Measurements from ENCODE around the gene CAPN5.
A peak's percentile ranks its signal among the peaks of the same experiment; 100 is the strongest.

CAPN5 gene

DNA sequence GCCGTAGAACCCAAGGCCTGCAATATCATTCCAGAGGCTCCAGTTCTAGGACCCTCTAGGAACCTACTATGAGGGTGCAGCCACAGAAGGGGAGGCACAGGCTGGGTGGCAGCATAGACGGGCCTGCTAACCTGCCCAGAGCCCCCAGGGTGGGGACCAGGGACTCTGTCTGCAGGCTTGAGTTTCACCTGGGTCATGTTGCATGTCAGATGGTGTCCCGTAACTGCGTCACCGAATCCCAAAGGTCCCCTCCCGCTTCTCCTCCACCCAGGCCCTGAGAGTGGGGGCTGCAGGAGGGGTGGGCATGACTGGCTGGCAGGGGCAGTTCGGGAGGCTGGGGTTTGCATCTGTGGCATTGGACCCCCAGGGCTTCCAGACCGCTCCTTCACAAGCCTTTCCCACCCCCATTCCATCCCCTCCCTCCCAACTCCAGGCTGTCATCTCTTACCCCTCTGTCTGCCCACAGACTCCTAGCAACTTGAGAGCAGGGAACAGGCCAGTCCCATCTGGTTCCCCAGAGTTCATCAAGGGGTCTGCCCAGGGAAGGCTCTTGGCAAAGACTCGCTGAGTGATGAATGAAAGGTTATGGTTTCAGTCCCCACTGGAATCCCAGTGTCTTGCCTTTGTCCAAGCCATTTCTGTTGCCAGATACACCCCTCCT, 77.6 kb downstream of the CAPN5 start:
- no peak for DNase-seq (ENCODE audit: low read depth, low spot score)
- no peak for TF ChIP-seq CTCF (IDR thresholded peaks at IDR 0.05; ENCODE audit: low read depth, low read length)
- in situ Hi-C loops (cut with HindIII; ENCODE audit: low sequenced_read_pairs): no loop called here
- no peak overlapping the region for H3K4me3 ChIP-seq (ENCODE audit: low read depth, low read length)

DNA sequence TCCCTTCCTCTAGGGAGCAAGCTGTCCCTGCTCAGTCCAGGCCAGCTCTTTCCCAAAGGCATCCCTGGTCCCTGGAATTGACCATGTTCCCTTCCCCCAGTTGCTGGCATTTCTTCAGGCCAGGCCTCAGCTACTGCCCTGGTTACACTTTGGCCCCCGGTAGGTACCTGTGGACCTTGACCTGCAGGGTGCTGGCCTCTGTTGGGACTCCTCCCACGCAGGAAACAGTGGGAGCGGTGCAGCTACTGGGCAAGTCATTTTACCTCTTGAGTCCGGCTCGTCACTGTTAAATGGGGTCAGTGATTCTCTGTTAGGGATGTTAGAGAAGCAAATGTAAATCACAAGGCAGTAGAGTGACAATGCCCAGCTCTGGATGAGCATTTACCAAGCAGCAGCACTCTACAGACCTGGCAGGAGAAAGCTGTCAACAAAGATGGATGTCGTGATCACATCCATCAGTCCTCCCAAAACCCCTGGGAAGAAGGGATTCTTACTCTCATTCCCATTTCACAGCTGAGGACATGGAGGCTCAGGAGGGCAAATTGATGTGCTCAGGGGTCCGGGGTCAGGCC, 78.2 kb downstream of the CAPN5 start:
- no peak overlapping the region for H3K4me3 ChIP-seq (ENCODE audit: low read depth, low read length)
- no peak for DNase-seq (ENCODE audit: low read depth, low spot score)
- in situ Hi-C loops (cut with HindIII; ENCODE audit: low sequenced_read_pairs): no loop called here
- no peak for TF ChIP-seq CTCF (IDR thresholded peaks at IDR 0.05; ENCODE audit: low read depth, low read length)

- no peak overlapping the region for H3K4me3 ChIP-seq (ENCODE audit: low read depth, low read length)
- DNase-seq (ENCODE audit: low read depth, low spot score): no peak
- TF ChIP-seq CTCF (IDR thresholded peaks at IDR 0.05; ENCODE audit: low read depth, low read length): no peak
- in situ Hi-C loops (cut with HindIII; ENCODE audit: low sequenced_read_pairs): no loop called here
These were observed 79.7 kb downstream of the CAPN5 start for GRCh38 chr11:77146261-77147035.

DNA sequence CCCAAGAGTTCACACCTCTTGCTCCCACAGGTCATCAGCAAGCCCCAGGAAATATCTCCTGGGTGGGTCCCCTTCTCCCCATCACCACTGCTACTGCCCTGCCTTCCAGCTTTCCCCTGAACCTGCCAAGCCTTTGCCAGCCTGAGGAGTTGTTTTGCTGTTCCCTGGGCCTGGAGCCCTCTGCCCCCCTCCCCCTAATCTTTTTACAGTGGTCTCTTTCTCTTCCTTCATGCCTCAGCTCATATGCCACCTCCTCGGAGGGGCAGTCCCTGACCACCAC, 80.2 kb downstream of the CAPN5 start:
- H3K4me3 ChIP-seq (ENCODE audit: low read depth, low read length): no peak overlapping the region
- no peak for DNase-seq (ENCODE audit: low read depth, low spot score)
- no peak for TF ChIP-seq CTCF (IDR thresholded peaks at IDR 0.05; ENCODE audit: low read depth, low read length)
- in situ Hi-C loops (cut with HindIII; ENCODE audit: low sequenced_read_pairs): no loop called here

DNA sequence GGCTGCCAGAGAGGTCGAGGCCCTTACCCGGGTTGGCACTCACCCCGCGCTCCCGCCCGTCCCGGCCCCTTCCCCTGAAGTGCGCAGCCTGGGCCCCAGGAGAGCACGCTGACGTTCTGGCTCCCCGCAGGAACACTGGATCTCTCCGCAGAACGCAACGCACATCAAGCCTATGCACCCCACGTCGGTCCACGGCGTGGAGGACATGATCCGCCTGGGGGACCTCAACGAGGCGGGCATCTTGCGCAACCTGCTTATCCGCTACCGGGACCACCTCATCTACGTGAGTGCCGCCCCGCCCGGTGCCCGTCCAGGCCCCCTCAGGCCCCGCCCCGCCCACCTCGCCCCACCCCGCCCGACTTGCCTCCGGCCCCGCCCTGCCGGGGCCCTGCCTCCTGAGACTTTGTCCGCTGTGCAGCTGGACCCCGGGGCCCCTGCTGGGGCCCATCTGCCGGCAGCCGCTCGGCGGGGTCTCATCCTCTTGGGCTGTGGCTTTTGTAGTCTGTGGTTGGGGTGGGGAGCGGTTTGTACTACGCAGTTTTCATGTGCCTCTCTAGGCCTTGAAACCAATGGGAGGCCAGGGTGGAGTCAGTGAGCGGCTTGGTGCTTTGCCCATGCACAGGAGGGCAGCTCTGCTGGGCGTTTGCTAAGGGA, 81.0 kb downstream of the CAPN5 start:
- peak; percentile 67 for DNase-seq (ENCODE audit: low read depth, low spot score)
- TF ChIP-seq CTCF (IDR thresholded peaks at IDR 0.05; ENCODE audit: low read depth, low read length): no peak
- no peak overlapping the region for H3K4me3 ChIP-seq (ENCODE audit: low read depth, low read length)
- in situ Hi-C loops (cut with HindIII; ENCODE audit: low sequenced_read_pairs): no loop called here

GRCh38 chr11:77148963-77149715, 82.4 kb downstream of the CAPN5 start:
- H3K4me3 ChIP-seq (ENCODE audit: low read depth, low read length): no peak overlapping the region
- in situ Hi-C loops (cut with HindIII; ENCODE audit: low sequenced_read_pairs): no loop called here
- no peak for DNase-seq (ENCODE audit: low read depth, low spot score)
- TF ChIP-seq CTCF (IDR thresholded peaks at IDR 0.05; ENCODE audit: low read depth, low read length): no peak

Data from astrocyte of the spinal cord (primary cell).